ENCODE measurements around the gene FCN2. TPM values are rescaled to one million over a fixed set of nuclear protein-coding genes. Genes with fewer than 3 reads are reported as not detected.

The FCN2 gene
- total RNA-seq, result not detected in 2 replicates

GRCh38 chr9:134880484-134881312 lies at the start of gene FCN2:
Gene FCN2, plus strand, starts transcription at chr9:134880810. Its CDS starts 12 bp downstream, at chr9:134880822.

GRCh38 chr9:134917431-134918373 lies 37.1 kb downstream of the FCN2 start, which contains the start of gene FCN1:
Gene FCN1, minus strand, starts transcription at chr9:134917912. Its CDS starts 41 bp downstream, at chr9:134917871.

Small RNA genes within 50 kb of the gene (small RNA-seq; reads per million reads assigned to genes)
- gene AL603650.1 (not detected), gene MIR3689A (not detected), gene MIR3689B (not detected), gene MIR3689C (not detected), gene MIR3689D1 (not detected), gene MIR3689D2 (not detected), gene MIR3689E (not detected), gene MIR3689F (not detected)

Other genes with a start within 250 kb of the FCN2 start
- 51.0 and 109 TPM in 2 replicates for gene COL5A1, start 239.0 kb upstream of the FCN2 start, total RNA-seq
- gene FCN1, start 37.1 kb downstream of the FCN2 start, total RNA-seq, result not detected in 2 replicates
- 0.43 TPM in 1 of 2 replicates, not detected in the other for gene OLFM1, start 206.9 kb downstream of the FCN2 start, total RNA-seq